Measurements from ENCODE around the gene IL23R. TPM values are rescaled to one million over a fixed set of nuclear protein-coding genes. Genes with fewer than 3 reads are reported as not detected.

Gene IL23R
- not detected for total RNA-seq

DNA sequence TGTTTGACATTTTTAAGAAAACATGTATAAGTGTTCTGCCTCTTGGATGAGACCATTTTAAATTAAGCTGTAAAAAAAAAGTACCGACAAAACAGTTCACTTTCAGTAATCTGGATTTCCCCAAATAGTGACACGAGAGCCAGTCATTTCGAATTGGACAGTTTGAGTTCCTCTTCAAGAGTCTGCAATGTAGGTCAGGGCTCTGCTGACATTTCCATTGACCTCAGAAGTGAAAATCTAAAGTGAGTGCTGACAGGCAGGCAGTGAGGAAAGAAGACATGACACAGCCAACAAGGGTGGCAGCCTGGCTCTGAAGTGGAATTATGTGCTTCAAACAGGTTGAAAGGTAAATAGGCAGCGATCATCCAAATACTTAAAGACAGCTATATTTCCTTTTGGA lies at the start of gene IL23R:
IL23R (plus strand) TSS at position 259 of the 400 bp plus-strand sequence. CDS start 1,667 bp downstream, outside the sequence.
- intact Hi-C loops (cut with DNase I), result no loop called here
- TF ChIP-seq POLR2A (IDR thresholded peaks at IDR 0.05), result no peak
- no peak for TF ChIP-seq CTCF (IDR thresholded peaks at IDR 0.05)
- DNase-seq, result no peak

DNA sequence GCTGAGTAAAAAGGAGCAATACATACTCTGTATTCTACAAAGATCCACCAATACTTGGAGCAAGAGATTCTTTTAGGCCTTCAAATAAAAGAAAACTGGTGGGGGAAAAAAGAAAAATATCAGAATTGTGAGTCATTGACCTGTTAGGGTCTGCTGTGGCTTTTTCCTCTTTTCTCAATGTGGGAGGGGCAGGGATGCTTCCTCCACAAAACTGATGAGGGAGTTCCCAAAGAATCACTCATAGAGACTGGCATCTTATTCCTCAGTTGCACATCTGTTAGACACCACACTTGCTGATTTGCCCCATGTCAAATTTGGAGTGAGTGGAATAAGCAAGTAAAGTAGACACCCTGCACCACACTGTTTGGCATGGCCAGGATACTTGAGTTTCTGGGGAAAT lies 48.1 kb upstream of the IL23R start:
- Histone ChIP-seq H3K9me3 (no peaks in the 10 kb centered on the region), H3K4me3 (replicated peaks in 1 of 3) (no peak overlapping the region), H3K36me3 (no peaks in the 10 kb centered on the region), H3K27me3 (no peaks in the 10 kb centered on the region), H3K4me1 (peaks cover 6 to 9% of the 10 kb centered on the region in 2 donors), H3K27ac (no peak overlapping the region)
- TF ChIP-seq CTCF (IDR thresholded peaks at IDR 0.05), result no peak
- no peak for TF ChIP-seq POLR2A (IDR thresholded peaks at IDR 0.05)
- no peak for DNase-seq
- intact Hi-C loops (cut with DNase I), result no loop called here

More for the DNA sequence above, at the start of gene IL23R:
- no peaks in the 10 kb centered on the region for H3K9me3 ChIP-seq
- no peaks in the 10 kb centered on the region for H3K4me1 ChIP-seq
- no peaks in the 10 kb centered on the region for H3K36me3 ChIP-seq
- no peak within 1 kb of the TSS for H3K4me3 ChIP-seq (replicated peaks in 1 of 3)
- WGBS, 2 donors, result 38 to 43% methylated on average over 4 of the region's 4 CpGs
- H3K27ac ChIP-seq, result no peak within 1 kb of the TSS
- H3K27me3 ChIP-seq, result no peaks in the 10 kb centered on the region

DNA sequence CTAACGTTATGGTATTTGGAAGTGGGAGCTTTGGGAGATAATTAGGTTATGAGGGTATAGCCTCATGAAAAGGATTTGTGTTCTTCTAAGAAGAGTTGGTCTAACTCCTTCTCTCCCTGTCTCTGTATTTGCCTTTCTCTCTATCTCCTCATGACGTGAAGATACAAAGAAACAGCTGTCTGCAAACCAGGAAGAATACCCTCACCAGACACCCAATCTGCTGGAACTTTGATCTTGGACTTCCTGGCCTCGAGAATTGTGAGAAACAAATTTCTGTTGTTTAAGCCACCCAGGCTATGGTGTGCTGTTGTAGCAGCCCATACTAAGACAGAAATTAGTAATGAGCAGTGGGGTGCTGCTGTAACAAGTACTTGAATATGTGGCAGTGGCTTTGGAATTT lies 47.6 kb upstream of the IL23R start:
- Histone ChIP-seq H3K4me3 (replicated peaks in 1 of 3) (no peak overlapping the region), H3K27ac (no peak overlapping the region), H3K27me3 (no peaks in the 10 kb centered on the region), H3K36me3 (no peaks in the 10 kb centered on the region), H3K4me1 (peaks cover 6 to 9% of the 10 kb centered on the region in 2 donors), H3K9me3 (no peaks in the 10 kb centered on the region)
- intact Hi-C loops (cut with DNase I), result no loop called here
- DNase-seq, result no peak
- 70 to 79% methylated on average over 3 of the region's 3 CpGs for WGBS, 2 donors
- TF ChIP-seq POLR2A (IDR thresholded peaks at IDR 0.05), result no peak
- no peak for TF ChIP-seq CTCF (IDR thresholded peaks at IDR 0.05)

DNA sequence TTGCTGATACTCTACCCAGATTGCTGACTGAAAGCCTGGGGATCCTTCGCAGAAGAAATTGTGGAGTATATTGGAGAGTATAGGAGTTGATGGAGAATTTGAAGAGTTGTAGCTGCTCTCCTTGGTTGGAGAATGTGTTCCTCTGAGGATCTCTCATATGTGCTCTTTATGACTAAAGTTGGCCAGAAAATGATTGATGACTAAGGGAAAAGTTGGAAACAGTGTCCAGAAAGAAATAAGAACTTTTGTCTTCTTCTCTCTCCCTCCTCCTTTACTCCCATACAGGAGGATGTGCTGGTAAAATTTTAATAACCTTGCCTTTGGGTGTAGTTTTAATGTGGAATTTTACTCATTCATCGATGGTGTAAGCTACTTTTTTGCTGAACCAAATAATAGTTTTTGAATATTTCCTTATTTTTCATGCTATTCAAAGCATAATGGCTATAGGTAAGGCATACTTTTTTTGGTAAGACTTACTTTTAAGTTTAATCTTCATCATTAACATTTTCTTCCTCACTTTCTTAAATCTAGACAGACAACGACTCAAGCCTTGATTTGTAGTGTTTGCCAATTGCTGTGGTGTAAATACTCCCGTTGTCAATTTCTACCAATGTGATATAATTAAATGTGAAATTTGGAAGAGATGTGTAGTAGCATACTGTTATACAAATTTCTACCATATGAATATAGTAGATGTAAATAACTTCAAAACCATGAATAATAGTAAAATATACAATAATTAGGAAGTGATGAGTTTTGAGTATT lies 45.2 kb upstream of the IL23R start:
- Histone ChIP-seq H3K27ac (no peak overlapping the region), H3K9me3 (no peaks in the 10 kb centered on the region), H3K4me3 (replicated peaks in 1 of 3) (no peak overlapping the region), H3K27me3 (no peaks in the 10 kb centered on the region), H3K36me3 (no peaks in the 10 kb centered on the region), H3K4me1 (peaks cover 3 to 6% of the 10 kb centered on the region in 2 donors)
- 86 to 95% methylated on average over 4 of the region's 4 CpGs for WGBS, 2 donors
- DNase-seq, result no peak
- TF ChIP-seq POLR2A (IDR thresholded peaks at IDR 0.05) (no peak), CTCF (IDR thresholded peaks at IDR 0.05) (no peak)
- intact Hi-C loops (cut with DNase I), result no loop called here

DNA sequence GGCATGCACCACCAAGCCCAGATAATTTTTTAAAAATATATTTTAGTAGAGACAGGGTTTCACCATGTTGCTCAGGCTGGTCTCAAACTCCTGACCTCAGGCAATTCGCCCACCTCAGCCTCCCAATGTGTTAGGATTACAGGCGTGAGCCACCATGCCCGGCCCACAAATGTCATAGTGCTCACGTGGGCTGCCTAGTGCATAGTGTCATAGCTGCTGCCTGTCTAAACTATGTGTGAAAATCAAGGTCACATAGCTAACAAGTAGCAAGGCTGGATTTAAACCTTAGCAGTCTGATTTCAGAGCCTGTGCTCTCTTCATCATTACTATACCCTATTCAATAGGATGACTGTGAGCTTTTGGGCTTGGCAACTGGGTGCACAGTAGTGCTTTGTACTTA lies 41.8 kb upstream of the IL23R start:
- DNase-seq, result no peak
- no peaks in the 10 kb centered on the region for H3K9me3 ChIP-seq
- intact Hi-C loops (cut with DNase I), result no loop called here
- TF ChIP-seq POLR2A (IDR thresholded peaks at IDR 0.05) (no peak), CTCF (IDR thresholded peaks at IDR 0.05) (no peak)
- H3K27ac ChIP-seq, result no peak overlapping the region
- 88 to 89% methylated on average over 4 of the region's 4 CpGs for WGBS, 2 donors
- no peak overlapping the region for H3K4me3 ChIP-seq (replicated peaks in 1 of 3)
- H3K36me3 ChIP-seq, result no peaks in the 10 kb centered on the region
- no peaks in the 10 kb centered on the region for H3K4me1 ChIP-seq
- H3K27me3 ChIP-seq, result no peaks in the 10 kb centered on the region
